ENCODE results near the gene ARHGAP32.

DNA sequence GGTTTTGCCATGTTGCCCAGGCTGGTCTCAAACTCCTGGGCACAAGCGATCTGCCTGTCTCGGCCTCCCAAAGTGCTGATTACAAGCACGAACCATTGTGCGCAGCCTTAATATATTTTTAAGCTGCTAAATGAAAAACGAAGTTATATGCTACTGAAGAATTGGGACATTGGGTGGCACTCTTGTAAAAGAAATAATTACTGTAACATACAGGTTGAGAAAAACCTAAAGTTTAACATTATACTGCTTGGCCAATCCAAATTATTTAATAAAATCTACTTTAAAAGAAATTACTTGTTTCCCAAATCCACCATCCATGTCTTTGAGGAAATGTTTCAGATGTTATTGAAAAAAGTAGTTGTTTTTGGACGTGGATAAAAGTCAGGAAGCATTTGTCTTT is 37.9 kb upstream of the ARHGAP32 start:
- TF ChIP-seq POLR2AphosphoS5 (IDR thresholded peaks at IDR 0.05), result no peak
- TF ChIP-seq, protein P1, sequence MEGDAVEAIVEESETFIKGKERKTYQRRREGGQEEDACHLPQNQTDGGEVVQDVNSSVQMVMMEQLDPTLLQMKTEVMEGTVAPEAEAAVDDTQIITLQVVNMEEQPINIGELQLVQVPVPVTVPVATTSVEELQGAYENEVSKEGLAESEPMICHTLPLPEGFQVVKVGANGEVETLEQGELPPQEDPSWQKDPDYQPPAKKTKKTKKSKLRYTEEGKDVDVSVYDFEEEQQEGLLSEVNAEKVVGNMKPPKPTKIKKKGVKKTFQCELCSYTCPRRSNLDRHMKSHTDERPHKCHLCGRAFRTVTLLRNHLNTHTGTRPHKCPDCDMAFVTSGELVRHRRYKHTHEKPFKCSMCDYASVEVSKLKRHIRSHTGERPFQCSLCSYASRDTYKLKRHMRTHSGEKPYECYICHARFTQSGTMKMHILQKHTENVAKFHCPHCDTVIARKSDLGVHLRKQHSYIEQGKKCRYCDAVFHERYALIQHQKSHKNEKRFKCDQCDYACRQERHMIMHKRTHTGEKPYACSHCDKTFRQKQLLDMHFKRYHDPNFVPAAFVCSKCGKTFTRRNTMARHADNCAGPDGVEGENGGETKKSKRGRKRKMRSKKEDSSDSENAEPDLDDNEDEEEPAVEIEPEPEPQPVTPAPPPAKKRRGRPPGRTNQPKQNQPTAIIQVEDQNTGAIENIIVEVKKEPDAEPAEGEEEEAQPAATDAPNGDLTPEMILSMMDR (IDR thresholded peaks at IDR 0.05), result no peak

Data from breast epithelium (tissue), 3 donors.